Measurements from ENCODE around the gene PAPLN.

DNA sequence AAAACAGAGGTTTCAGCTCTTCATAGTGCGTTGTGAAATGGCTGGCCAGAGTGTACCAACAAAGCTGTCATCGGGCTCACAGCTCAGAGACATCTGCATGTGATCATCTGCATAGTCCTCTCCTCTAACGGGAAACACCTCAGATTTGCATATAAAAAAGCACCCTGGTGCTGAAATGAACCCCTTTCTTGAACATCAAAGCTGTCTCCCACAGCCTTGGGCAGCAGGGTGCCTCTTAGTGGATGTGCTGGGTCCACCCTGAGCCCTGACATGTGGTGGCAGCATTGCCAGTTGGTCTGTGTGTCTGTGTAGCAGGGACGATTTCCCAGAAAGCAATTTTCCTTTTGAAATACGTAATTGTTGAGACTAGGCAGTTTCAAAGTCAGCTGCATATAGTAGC lies 14.3 kb upstream of the PAPLN start:
- TF ChIP-seq, protein P1, sequence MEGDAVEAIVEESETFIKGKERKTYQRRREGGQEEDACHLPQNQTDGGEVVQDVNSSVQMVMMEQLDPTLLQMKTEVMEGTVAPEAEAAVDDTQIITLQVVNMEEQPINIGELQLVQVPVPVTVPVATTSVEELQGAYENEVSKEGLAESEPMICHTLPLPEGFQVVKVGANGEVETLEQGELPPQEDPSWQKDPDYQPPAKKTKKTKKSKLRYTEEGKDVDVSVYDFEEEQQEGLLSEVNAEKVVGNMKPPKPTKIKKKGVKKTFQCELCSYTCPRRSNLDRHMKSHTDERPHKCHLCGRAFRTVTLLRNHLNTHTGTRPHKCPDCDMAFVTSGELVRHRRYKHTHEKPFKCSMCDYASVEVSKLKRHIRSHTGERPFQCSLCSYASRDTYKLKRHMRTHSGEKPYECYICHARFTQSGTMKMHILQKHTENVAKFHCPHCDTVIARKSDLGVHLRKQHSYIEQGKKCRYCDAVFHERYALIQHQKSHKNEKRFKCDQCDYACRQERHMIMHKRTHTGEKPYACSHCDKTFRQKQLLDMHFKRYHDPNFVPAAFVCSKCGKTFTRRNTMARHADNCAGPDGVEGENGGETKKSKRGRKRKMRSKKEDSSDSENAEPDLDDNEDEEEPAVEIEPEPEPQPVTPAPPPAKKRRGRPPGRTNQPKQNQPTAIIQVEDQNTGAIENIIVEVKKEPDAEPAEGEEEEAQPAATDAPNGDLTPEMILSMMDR (conservative IDR thresholded peaks at IDR 0.05), result no peak
- TF ChIP-seq ZFX (IDR thresholded peaks at IDR 0.05), result no peak

Measured in C4-2B (cell line).